Liver (tissue), 3 donors: Measurements from ENCODE around the gene STKLD1.

Experiments
- ATF3 ChIP-seq: IDR thresholded peaks from 2 replicates; pipeline ENCODE4 v1.6.1; 2016; ENCODE audit warnings: antibody characterized with exemption
- CTCF ChIP-seq: fragments of 150-350 bp; IDR thresholded peaks from 2 replicates; pipeline ENCODE4 v1.5.1; 2017; ENCODE audit warnings: improper control_type of control experiment, low read depth, low read length; ENCODE audit not compliant: missing input control
- RAD21 ChIP-seq, 2 donors: IDR thresholded peaks; 2 replicates each; pipeline ENCODE4 v1.6.1; 2016; ENCODE audit warnings: antibody characterized with exemption in 2 of 2, mild to moderate bottlenecking in 2 of 2
- REST ChIP-seq: IDR thresholded peaks from 2 replicates; pipeline ENCODE4 v1.6.1; 2016; ENCODE audit warnings: antibody characterized with exemption, mild to moderate bottlenecking
- TAF1 ChIP-seq: conservative IDR thresholded peaks from 2 replicates; pipeline ENCODE4 v1.6.1; 2016; ENCODE audit warnings: antibody characterized with exemption, mild to moderate bottlenecking
- TF ChIP-seq, protein P1 (sequence below): IDR thresholded peaks from 2 replicates; pipeline ENCODE4 v1.6.1; 2016; ENCODE audit warnings: antibody characterized with exemption
- donor health status: healthy.
- donor health status: healthy.

- TF ChIP-seq RAD21 (IDR thresholded peaks at IDR 0.05) (no peak), CTCF (no peak), REST (no peak), ATF3 (no peak), TAF1 (no peak)
- TF ChIP-seq, protein P1, sequence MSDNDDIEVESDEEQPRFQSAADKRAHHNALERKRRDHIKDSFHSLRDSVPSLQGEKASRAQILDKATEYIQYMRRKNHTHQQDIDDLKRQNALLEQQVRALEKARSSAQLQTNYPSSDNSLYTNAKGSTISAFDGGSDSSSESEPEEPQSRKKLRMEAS, result no peak
These were observed 3.3 kb downstream of the STKLD1 start for GRCh38 chr9:133379153-133380086.
